HL-60 (cell line): ENCODE measurements around the gene FXN.

Source experiments
- GABPA ChIP-seq: IDR thresholded peaks from 2 replicates; pipeline ENCODE4 v1.6.1; 2012; ENCODE audit warnings: low read depth
- POLR2AphosphoS5 ChIP-seq: IDR thresholded peaks from 2 replicates; pipeline ENCODE4 v1.6.1; 2012; ENCODE audit warnings: low read depth
- REST ChIP-seq: IDR thresholded peaks from 2 replicates; pipeline ENCODE4 v1.6.1; 2012; ENCODE audit warnings: low read depth; ENCODE audit not compliant: insufficient replicate concordance
- SPI1 ChIP-seq: IDR thresholded peaks from 2 replicates; pipeline ENCODE4 v1.6.1; 2012; ENCODE audit warnings: low read depth, mild to moderate bottlenecking, borderline replicate concordance
- TF ChIP-seq, protein P1 (sequence below): IDR thresholded peaks from one replicate; pipeline ENCODE4 v1.5.1; 2011; ENCODE audit warnings: low read length, control low read depth, inconsistent platforms; ENCODE audit not compliant: insufficient read depth

DNA sequence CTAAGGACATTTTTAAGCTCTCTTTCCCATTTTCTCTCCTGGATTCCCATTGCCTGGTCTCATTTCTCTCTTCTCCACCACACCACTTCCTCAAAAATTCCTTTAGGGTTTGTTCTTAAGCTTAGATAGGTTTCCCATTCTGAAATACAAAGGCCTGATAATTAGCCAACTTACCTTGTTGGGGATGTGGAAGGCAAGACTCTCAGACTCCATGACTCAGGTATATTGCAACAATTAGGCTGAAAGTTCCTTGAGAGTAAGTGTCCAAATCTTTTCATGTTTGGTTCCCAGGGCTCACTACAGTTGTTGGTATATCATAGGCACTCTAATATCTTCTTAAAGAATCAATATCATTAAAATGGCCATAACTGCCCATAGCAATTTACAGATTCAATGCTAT, 43.6 kb downstream of the FXN start:
- no peak for TF ChIP-seq GABPA
- TF ChIP-seq, protein P1, sequence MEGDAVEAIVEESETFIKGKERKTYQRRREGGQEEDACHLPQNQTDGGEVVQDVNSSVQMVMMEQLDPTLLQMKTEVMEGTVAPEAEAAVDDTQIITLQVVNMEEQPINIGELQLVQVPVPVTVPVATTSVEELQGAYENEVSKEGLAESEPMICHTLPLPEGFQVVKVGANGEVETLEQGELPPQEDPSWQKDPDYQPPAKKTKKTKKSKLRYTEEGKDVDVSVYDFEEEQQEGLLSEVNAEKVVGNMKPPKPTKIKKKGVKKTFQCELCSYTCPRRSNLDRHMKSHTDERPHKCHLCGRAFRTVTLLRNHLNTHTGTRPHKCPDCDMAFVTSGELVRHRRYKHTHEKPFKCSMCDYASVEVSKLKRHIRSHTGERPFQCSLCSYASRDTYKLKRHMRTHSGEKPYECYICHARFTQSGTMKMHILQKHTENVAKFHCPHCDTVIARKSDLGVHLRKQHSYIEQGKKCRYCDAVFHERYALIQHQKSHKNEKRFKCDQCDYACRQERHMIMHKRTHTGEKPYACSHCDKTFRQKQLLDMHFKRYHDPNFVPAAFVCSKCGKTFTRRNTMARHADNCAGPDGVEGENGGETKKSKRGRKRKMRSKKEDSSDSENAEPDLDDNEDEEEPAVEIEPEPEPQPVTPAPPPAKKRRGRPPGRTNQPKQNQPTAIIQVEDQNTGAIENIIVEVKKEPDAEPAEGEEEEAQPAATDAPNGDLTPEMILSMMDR, result no peak
- no peak for TF ChIP-seq POLR2AphosphoS5
- TF ChIP-seq REST, result no peak
- no peak for TF ChIP-seq SPI1
